Spleen (tissue), 7 donors: ENCODE data around the gene MMP27.

Source experiments
- POLR2A ChIP-seq, 3 donors: fragments of 450-650 bp; IDR thresholded peaks; one replicate each; pipeline ENCODE4 v1.5.1; 2017; ENCODE audit warnings: antibody characterized with exemption in 3 of 3, mild to moderate bottlenecking in 1 of 3
- TF ChIP-seq, protein P1 (sequence below), 11 experiments: fragments of 200-600 bp in 7 of 11; fragments of 450-650 bp in 4 of 11; sonication (generic) in 4 of 11; IDR thresholded peaks in 8 of 11; conservative IDR thresholded peaks in 3 of 11; 1 replicate in 7 of 11; 2 replicates in 4 of 11; pipeline versions ENCODE4 v1.4.0 to v1.8.0; 2016 to 2021; ENCODE audit warnings: antibody characterized with exemption in 11 of 11, inconsistent platforms in 4 of 11, mild to moderate bottlenecking in 1 of 11
- donor health status: DM: no; HTN: no; CAD: no; lungs with moderate emphysema.
- donor health status: DM: no; HTN: no; CAD: no.
- donor health status: DM: no; HTN: no; CAD: no.

DNA sequence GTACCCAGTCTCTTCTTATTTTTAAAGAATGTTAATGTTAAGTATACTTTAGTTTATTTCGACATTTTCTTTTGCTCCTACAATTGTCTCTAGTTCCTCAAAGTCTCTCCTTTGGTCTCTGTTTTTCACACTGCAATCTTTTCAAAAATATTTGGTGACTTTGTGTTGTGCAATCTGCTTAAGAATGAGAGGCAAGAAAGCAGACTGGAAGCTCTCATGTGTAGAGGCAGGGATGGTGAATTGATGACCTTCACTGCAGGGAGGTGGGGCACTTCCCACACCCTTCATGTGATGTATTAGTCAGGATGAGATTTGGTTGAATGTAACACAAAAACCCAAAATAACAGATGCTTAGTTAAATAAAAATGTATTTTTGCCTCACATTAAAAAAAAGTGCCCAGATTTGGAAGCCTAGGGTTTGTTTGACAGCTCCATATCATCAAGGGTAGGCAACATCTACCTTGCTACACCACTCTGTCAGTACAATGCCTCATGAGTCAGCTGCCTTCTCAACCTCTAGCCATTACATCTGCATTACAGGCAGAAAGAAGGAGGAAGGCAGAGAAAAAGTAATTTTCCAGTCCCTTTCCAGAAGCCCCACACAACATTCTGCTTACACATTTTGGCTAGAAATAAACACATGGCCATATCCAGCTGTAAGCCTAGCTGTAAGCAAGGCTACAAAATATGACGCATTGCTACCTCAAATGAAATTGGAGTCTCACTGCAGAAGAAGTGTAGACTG lies 3.8 kb upstream of the MMP27 start:
- TF ChIP-seq POLR2A (IDR thresholded peaks at IDR 0.05): no peak
- TF ChIP-seq, protein P1, sequence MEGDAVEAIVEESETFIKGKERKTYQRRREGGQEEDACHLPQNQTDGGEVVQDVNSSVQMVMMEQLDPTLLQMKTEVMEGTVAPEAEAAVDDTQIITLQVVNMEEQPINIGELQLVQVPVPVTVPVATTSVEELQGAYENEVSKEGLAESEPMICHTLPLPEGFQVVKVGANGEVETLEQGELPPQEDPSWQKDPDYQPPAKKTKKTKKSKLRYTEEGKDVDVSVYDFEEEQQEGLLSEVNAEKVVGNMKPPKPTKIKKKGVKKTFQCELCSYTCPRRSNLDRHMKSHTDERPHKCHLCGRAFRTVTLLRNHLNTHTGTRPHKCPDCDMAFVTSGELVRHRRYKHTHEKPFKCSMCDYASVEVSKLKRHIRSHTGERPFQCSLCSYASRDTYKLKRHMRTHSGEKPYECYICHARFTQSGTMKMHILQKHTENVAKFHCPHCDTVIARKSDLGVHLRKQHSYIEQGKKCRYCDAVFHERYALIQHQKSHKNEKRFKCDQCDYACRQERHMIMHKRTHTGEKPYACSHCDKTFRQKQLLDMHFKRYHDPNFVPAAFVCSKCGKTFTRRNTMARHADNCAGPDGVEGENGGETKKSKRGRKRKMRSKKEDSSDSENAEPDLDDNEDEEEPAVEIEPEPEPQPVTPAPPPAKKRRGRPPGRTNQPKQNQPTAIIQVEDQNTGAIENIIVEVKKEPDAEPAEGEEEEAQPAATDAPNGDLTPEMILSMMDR (IDR thresholded peaks at IDR 0.05 in 8 of 11, conservative IDR thresholded peaks at IDR 0.05 in 3 of 11): no peak
